ENCODE data around the gene ISLR. TPM values are rescaled to one million over a fixed set of nuclear protein-coding genes. Genes with fewer than 3 reads are reported as not detected.
"Not testable (repeated sequence)": the region's sequence is repeated elsewhere in the genome, so short reads cannot be mapped to it uniquely, and the experiment has no call there.

ISLR gene
- total RNA-seq, 3 donors from 2014 or later, result 0.26 TPM; not detected in 2

GRCh38 chr15:74156678-74157411, 16.7 kb upstream of the ISLR start:
- DNase-seq (no peak), ATAC-seq (no peak)
- Mint-ChIP-seq H3K4me3 (no peak overlapping the region), H3K9me3 (no peaks in the 10 kb centered on the region), H3K4me1 (ENCODE audit: low read depth) (peaks cover 5% of the 10 kb centered on the region), H3K27me3 (ENCODE audit: low read depth) (peaks cover 32% of the 10 kb centered on the region), H3K36me3 (ENCODE audit: insufficient read depth) (no peaks in the 10 kb centered on the region)

GRCh38 chr15:74157868-74158827, 15.4 kb upstream of the ISLR start:
- Mint-ChIP-seq H3K9me3 (no peaks in the 10 kb centered on the region), H3K27me3 (ENCODE audit: low read depth) (peaks cover 35% of the 10 kb centered on the region)
- ATAC-seq, result no peak

GRCh38 chr15:74158855-74159650, 14.5 kb upstream of the ISLR start:
- ATAC-seq (no peak), DNase-seq (no peak)
- Mint-ChIP-seq H3K4me3 (no peak overlapping the region), H3K27me3 (ENCODE audit: low read depth) (peaks cover 36% of the 10 kb centered on the region), H3K36me3 (ENCODE audit: insufficient read depth) (no peaks in the 10 kb centered on the region), H3K9me3 (no peaks in the 10 kb centered on the region), H3K4me1 (ENCODE audit: low read depth) (peaks cover 5% of the 10 kb centered on the region)

More at GRCh38 chr15:74157868-74158827, 15.4 kb upstream of the ISLR start:
- Mint-ChIP-seq H3K4me3 (no peak overlapping the region), H3K4me1 (ENCODE audit: low read depth) (peaks cover 5% of the 10 kb centered on the region), H3K36me3 (ENCODE audit: insufficient read depth) (no peaks in the 10 kb centered on the region)
- no peak for DNase-seq

GRCh38 chr15:74159773-74160172, 13.7 kb upstream of the ISLR start:
- Mint-ChIP-seq H3K36me3 (ENCODE audit: insufficient read depth) (no peaks in the 10 kb centered on the region), H3K4me3 (no peak overlapping the region), H3K4me1 (ENCODE audit: low read depth) (peaks cover 5% of the 10 kb centered on the region), H3K9me3 (no peaks in the 10 kb centered on the region), H3K27me3 (ENCODE audit: low read depth) (peaks cover 38% of the 10 kb centered on the region)
- ATAC-seq, result no peak
- no peak for DNase-seq

- not testable (repeated sequence) for H3K4me1 Mint-ChIP-seq (ENCODE audit: low read depth); H3K9me3 Mint-ChIP-seq; H3K36me3 Mint-ChIP-seq (ENCODE audit: insufficient read depth); DNase-seq; ATAC-seq; H3K4me3 Mint-ChIP-seq
- peaks cover 34% of the 10 kb centered on the region for H3K27me3 Mint-ChIP-seq (ENCODE audit: low read depth)
Measured at GRCh38 chr15:74160390-74160789, 13.1 kb upstream of the ISLR start.

- H3K27me3 Mint-ChIP-seq (ENCODE audit: low read depth), result peaks cover 37% of the 10 kb centered on the region
- not testable (repeated sequence) for DNase-seq; H3K4me1 Mint-ChIP-seq (ENCODE audit: low read depth); ATAC-seq; H3K36me3 Mint-ChIP-seq (ENCODE audit: insufficient read depth); H3K9me3 Mint-ChIP-seq; H3K4me3 Mint-ChIP-seq
Measured at GRCh38 chr15:74162195-74162536, 11.3 kb upstream of the ISLR start.

GRCh38 chr15:74165461-74165860, 8.0 kb upstream of the ISLR start:
- no peaks in the 10 kb centered on the region for H3K36me3 Mint-ChIP-seq (ENCODE audit: insufficient read depth)
- no peaks in the 10 kb centered on the region for H3K9me3 Mint-ChIP-seq
- peaks cover 30% of the 10 kb centered on the region for H3K27me3 Mint-ChIP-seq (ENCODE audit: low read depth)
- H3K4me3 Mint-ChIP-seq, result no peak overlapping the region
- ATAC-seq, result no peak
- DNase-seq, result no peak
- no peaks in the 10 kb centered on the region for H3K4me1 Mint-ChIP-seq (ENCODE audit: low read depth)

- Mint-ChIP-seq H3K4me1 (ENCODE audit: low read depth) (no peaks in the 10 kb centered on the region), H3K9me3 (no peaks in the 10 kb centered on the region), H3K27me3 (ENCODE audit: low read depth) (peaks cover 20% of the 10 kb centered on the region), H3K36me3 (ENCODE audit: insufficient read depth) (no peaks in the 10 kb centered on the region), H3K4me3 (no peak overlapping the region)
- DNase-seq (no peak), ATAC-seq (no peak)
Measured at GRCh38 chr15:74167891-74168331, 5.6 kb upstream of the ISLR start.

GRCh38 chr15:74168711-74169126, 4.8 kb upstream of the ISLR start:
- no peaks in the 10 kb centered on the region for H3K9me3 Mint-ChIP-seq
- no peaks in the 10 kb centered on the region for H3K4me1 Mint-ChIP-seq (ENCODE audit: low read depth)
- no peaks in the 10 kb centered on the region for H3K36me3 Mint-ChIP-seq (ENCODE audit: insufficient read depth)
- no peak overlapping the region for H3K4me3 Mint-ChIP-seq
- ATAC-seq (no peak), DNase-seq (no peak)
- H3K27me3 Mint-ChIP-seq (ENCODE audit: low read depth), result peaks cover 14% of the 10 kb centered on the region

- DNase-seq (no peak), ATAC-seq (no peak)
- Mint-ChIP-seq H3K4me1 (ENCODE audit: low read depth) (no peaks in the 10 kb centered on the region), H3K36me3 (ENCODE audit: insufficient read depth) (no peaks in the 10 kb centered on the region), H3K4me3 (no peak overlapping the region), H3K9me3 (no peaks in the 10 kb centered on the region), H3K27me3 (ENCODE audit: low read depth) (peaks cover 8% of the 10 kb centered on the region)
Measured at GRCh38 chr15:74170071-74170844, 3.3 kb upstream of the ISLR start.

- DNase-seq (no peak), ATAC-seq (no peak)
- no peak overlapping the region for H3K4me3 Mint-ChIP-seq
- no peaks in the 10 kb centered on the region for H3K4me1 Mint-ChIP-seq (ENCODE audit: low read depth)
- H3K36me3 Mint-ChIP-seq (ENCODE audit: insufficient read depth), result no peaks in the 10 kb centered on the region
- no peaks in the 10 kb centered on the region for H3K9me3 Mint-ChIP-seq
- H3K27me3 Mint-ChIP-seq (ENCODE audit: low read depth), result peaks cover 5% of the 10 kb centered on the region
Measured at GRCh38 chr15:74170875-74171578, 2.5 kb upstream of the ISLR start.

GRCh38 chr15:74171965-74172541, 1.5 kb upstream of the ISLR start:
- DNase-seq, result no peak
- Mint-ChIP-seq H3K4me3 (no peak overlapping the region), H3K9me3 (no peaks in the 10 kb centered on the region), H3K4me1 (ENCODE audit: low read depth) (no peaks in the 10 kb centered on the region), H3K36me3 (ENCODE audit: insufficient read depth) (no peaks in the 10 kb centered on the region), H3K27me3 (ENCODE audit: low read depth) (peaks cover 5% of the 10 kb centered on the region)
- no peak for ATAC-seq

All from activated T-cell treated with anti-CD3 and anti-CD28 coated beads, Interleukin-2, amount 50 U/mL, for 4 hours (primary cell).